Parathyroid adenoma (tissue), 2 donors: ENCODE results near the gene CORO7.

ENCODE experiments used
- H2AFZ ChIP-seq: fragments of 300-600 bp; sonication (generic); one replicate; pipeline ENCODE4 v1.7.0; 2017; ENCODE audit warnings: antibody characterized with exemption, mild to moderate bottlenecking
- H3K27ac ChIP-seq: fragments of 300-600 bp; sonication (generic); one replicate; pipeline ENCODE4 v1.7.0; 2017
- H3K27me3 ChIP-seq: fragments of 300-600 bp; sonication (generic); one replicate; pipeline ENCODE4 v1.7.0; 2017; ENCODE audit warnings: low read length; ENCODE audit not compliant: control insufficient read depth, insufficient read depth
- H3K36me3 ChIP-seq: fragments of 300-600 bp; sonication (generic); one replicate; pipeline ENCODE4 v1.7.0; 2017; ENCODE audit warnings: low read length; ENCODE audit not compliant: control insufficient read depth, insufficient read depth
- H3K4me1 ChIP-seq: fragments of 300-600 bp; sonication (generic); one replicate; pipeline ENCODE4 v1.7.0; 2017; ENCODE audit warnings: control low read depth
- H3K4me2 ChIP-seq: fragments of 300-600 bp; sonication (generic); one replicate; pipeline ENCODE4 v1.7.0; 2017; ENCODE audit warnings: low read length
- H3K4me3 ChIP-seq: fragments of 300-600 bp; sonication (generic); one replicate; pipeline ENCODE4 v1.7.0; 2017; ENCODE audit warnings: low read depth, low read length
- H3K79me2 ChIP-seq: fragments of 300-600 bp; sonication (generic); one replicate; pipeline ENCODE4 v1.7.0; 2017; ENCODE audit warnings: control low read depth
- H3K9ac ChIP-seq: fragments of 300-600 bp; sonication (generic); one replicate; pipeline ENCODE4 v1.7.0; 2017; ENCODE audit warnings: mild to moderate bottlenecking
- H3K9me3 ChIP-seq: fragments of 300-600 bp; sonication (generic); one replicate; pipeline ENCODE4 v1.7.0; 2017; ENCODE audit warnings: low read length; ENCODE audit not compliant: control insufficient read depth
- CTCF ChIP-seq: fragments of 300-600 bp; sonication (generic); IDR thresholded peaks from one replicate; pipeline ENCODE4 v1.7.0; 2017; ENCODE audit warnings: antibody characterized with exemption, mild to moderate bottlenecking
- donor health status: primary hyperparathyroidism.

The CORO7 gene

GRCh38 chr16:4373356-4373908 lies 43.0 kb downstream of the CORO7 start:
- Histone ChIP-seq H3K79me2 (no peaks in the 10 kb centered on the region), H3K27me3 (no peaks in the 10 kb centered on the region), H2AFZ (no peak overlapping the region), H3K9me3 (no peaks in the 10 kb centered on the region), H3K4me1 (peaks cover 27% of the 10 kb centered on the region), H3K4me3 (peak overlapping the region; percentile 9), H3K4me2 (peak overlapping the region; percentile 3), H3K27ac (peak overlapping the region; percentile 45), H3K9ac (no peak overlapping the region), H3K36me3 (no peaks in the 10 kb centered on the region)
- TF ChIP-seq CTCF, result no peak

- Histone ChIP-seq H3K36me3 (no peaks in the 10 kb centered on the region), H3K4me1 (peaks cover 27% of the 10 kb centered on the region)
Observed at GRCh38 chr16:4372578-4373355, 43.6 kb downstream of the CORO7 start.

GRCh38 chr16:4372001-4372577 lies 44.3 kb downstream of the CORO7 start:
- Histone ChIP-seq H3K9me3 (no peaks in the 10 kb centered on the region), H3K4me2 (peak overlapping the region; percentile 59), H3K4me1 (peaks cover 27% of the 10 kb centered on the region), H3K4me3 (peak overlapping the region; percentile 17), H2AFZ (peak overlapping the region; percentile 74), H3K36me3 (no peaks in the 10 kb centered on the region), H3K27me3 (no peaks in the 10 kb centered on the region), H3K9ac (no peak overlapping the region), H3K79me2 (peaks cover 8% of the 10 kb centered on the region), H3K27ac (no peak overlapping the region)
- no peak for TF ChIP-seq CTCF

More at GRCh38 chr16:4372578-4373355, 43.6 kb downstream of the CORO7 start:
- H3K79me2 ChIP-seq, result peaks cover 3% of the 10 kb centered on the region
- H3K9me3 ChIP-seq, result no peaks in the 10 kb centered on the region
- no peak overlapping the region for H3K9ac ChIP-seq
- no peaks in the 10 kb centered on the region for H3K27me3 ChIP-seq
- no peak for TF ChIP-seq CTCF
- peak overlapping the region; percentile 59 for H3K4me2 ChIP-seq
- peak overlapping the region; percentile 17 for H3K4me3 ChIP-seq
- peak overlapping the region; percentile 45 for H3K27ac ChIP-seq
- H2AFZ ChIP-seq, result no peak overlapping the region

- H3K27me3 ChIP-seq, result no peaks in the 10 kb centered on the region
- peak within 1 kb of the TSS; percentile 59 for H3K4me2 ChIP-seq
- H3K79me2 ChIP-seq, result peaks cover 12% of the 10 kb centered on the region
- H3K9ac ChIP-seq, result no peak within 1 kb of the TSS
- no peaks in the 10 kb centered on the region for H3K36me3 ChIP-seq
- peak within 1 kb of the TSS; percentile 34 for H3K27ac ChIP-seq
- H3K4me3 ChIP-seq, result peak within 1 kb of the TSS; percentile 17
- peak within 1 kb of the TSS; percentile 74 for H2AFZ ChIP-seq
- TF ChIP-seq CTCF, result no peak
- no peaks in the 10 kb centered on the region for H3K9me3 ChIP-seq
- H3K4me1 ChIP-seq, result peaks cover 27% of the 10 kb centered on the region
Observed at GRCh38 chr16:4371357-4372000, 44.9 kb downstream of the CORO7 start, which contains the start of gene VASN. Gene VASN, plus strand, starts transcription at chr16:4371848. Its CDS starts 9,030 bp downstream, at chr16:4380878.
